ENCODE results near the gene AMIGO3.
A peak's percentile ranks its signal among the peaks of the same experiment; 100 is the strongest.

AMIGO3 gene

GRCh38 chr3:49725906-49726681, 6.6 kb upstream of the AMIGO3 start:
- Histone ChIP-seq H3K36me3 (ENCODE audit: control insufficient read depth in 2 of 2, insufficient read depth in 1 of 2, low read length in 2 of 2) (peaks cover 3 to 76% of the 10 kb centered on the region in 2 experiments; a peak in 2 of 3 replicates), H3K27ac (ENCODE audit: extremely low read depth, low read depth, low read length) (no peak overlapping the region), H3K4me3 (ENCODE audit: low read depth, low read length) (no peak overlapping the region), H3K9me3 (ENCODE audit: control insufficient read depth, insufficient read depth, low read depth, low read length) (no peaks in the 10 kb centered on the region), H3K4me1 (ENCODE audit: control insufficient read depth, insufficient read depth, low read length) (no peaks in the 10 kb centered on the region)
- TF ChIP-seq ZSCAN30 (tag by site-specific recombination; IDR thresholded peaks at IDR 0.05) (no peak), ZBTB21 (tag by site-specific recombination; IDR thresholded peaks at IDR 0.05) (no peak), SCRT2 (tag by site-specific recombination; IDR thresholded peaks at IDR 0.05) (peak; percentile 37), ZBTB48 (tag by site-specific recombination; IDR thresholded peaks at IDR 0.05) (no peak)
- ChIA-PET CTCF (no interaction called here), POLR2A (no interaction called here)

- ChIA-PET POLR2A (interaction anchor here (1.0 to 1.4 kb wide), 3 partner anchors 8 to 62 kb away, joined by 3 to 4 read pairs (median 3); partner anchors contain the start of gene IP6K1), CTCF (interaction anchor here (0.7 kb wide), 1 partner anchor 121 kb away, joined by 3 read pairs; no protein-coding TSS in a partner anchor)
- peaks cover 0 to 74% of the 10 kb centered on the region in 2 experiments; a peak in 2 of 3 replicates for H3K36me3 ChIP-seq (ENCODE audit: control insufficient read depth in 2 of 2, insufficient read depth in 1 of 2, low read length in 2 of 2)
These were observed 5.1 kb upstream of the AMIGO3 start for GRCh38 chr3:49724586-49724985.

GRCh38 chr3:49723628-49724551, 4.4 kb upstream of the AMIGO3 start, which contains the start of gene GMPPB:
Gene GMPPB (minus strand): TSS chr3:49723951. CDS start chr3:49723726, 225 bp downstream.
- Histone ChIP-seq H3K36me3 (ENCODE audit: control insufficient read depth in 2 of 2, insufficient read depth in 1 of 2, low read length in 2 of 2) (peaks cover 0 to 76% of the 10 kb centered on the region in 2 experiments; a peak in 1 of 3 replicates), H3K27ac (ENCODE audit: extremely low read depth, low read depth, low read length) (peak within 1 kb of the TSS; percentile 87), H3K4me3 (ENCODE audit: low read depth, low read length) (peak within 1 kb of the TSS; percentile 90), H3K4me1 (ENCODE audit: control insufficient read depth, insufficient read depth, low read length) (no peaks in the 10 kb centered on the region), H3K9me3 (ENCODE audit: control insufficient read depth, insufficient read depth, low read depth, low read length) (no peaks in the 10 kb centered on the region)
- ChIA-PET POLR2A (interaction anchor here (0.5 to 1.7 kb wide), 8 partner anchors 9 to 1946 kb away, joined by 3 to 9 read pairs (median 4); partner anchors contain the start of gene IP6K1), CTCF (interaction anchor here (0.7 kb wide), 1 partner anchor 122 kb away, joined by 3 read pairs; no protein-coding TSS in a partner anchor)
- TF ChIP-seq ZNF639 (tag by site-specific recombination; IDR thresholded peaks at IDR 0.05) (no peak), ZBTB48 (tag by site-specific recombination; IDR thresholded peaks at IDR 0.05) (peak; percentile 77), ZNF501 (tag by site-specific recombination; IDR thresholded peaks at IDR 0.05) (peak; percentile 81), ZNF600 (tag by site-specific recombination; IDR thresholded peaks at IDR 0.05) (peak; percentile 75), ZBTB20 (tag by site-specific recombination; IDR thresholded peaks at IDR 0.05) (peak; percentile 98), KLF9 (tag by site-specific recombination; IDR thresholded peaks at IDR 0.05; ENCODE audit: low read depth) (peak; percentile 61; the same call in 1 of the 2 replicates), ZNF677 (tag by site-specific recombination; IDR thresholded peaks at IDR 0.05) (no peak), SP2 (tag by site-specific recombination; IDR thresholded peaks at IDR 0.05) (peak; percentile 95), ZNF174 (tag by site-specific recombination; IDR thresholded peaks at IDR 0.05) (no peak), ZNF223 (tag by site-specific recombination; IDR thresholded peaks at IDR 0.05) (no peak), ZNF76 (tag by site-specific recombination; IDR thresholded peaks at IDR 0.05; ENCODE audit: borderline replicate concordance, low read depth) (peak; percentile 36; the same call in 1 of the 2 replicates), BCL11A (tag by site-specific recombination; IDR thresholded peaks at IDR 0.05; ENCODE audit: low read depth) (peak; percentile 80; the same call in 1 of the 2 replicates), GLI2 (tag by site-specific recombination; IDR thresholded peaks at IDR 0.05; ENCODE audit: borderline replicate concordance, low read depth) (no peak), ZNF580 (tag by site-specific recombination; IDR thresholded peaks at IDR 0.05) (no peak), SP3 (tag by site-specific recombination; IDR thresholded peaks at IDR 0.05) (peak; percentile 57; the same call in 1 of the 2 replicates), ZBTB8A (tag by site-specific recombination; IDR thresholded peaks at IDR 0.05) (peak; percentile 31), ZNF837 (tag by site-specific recombination; IDR thresholded peaks at IDR 0.05) (peak; percentile 57; the same call in 1 of the 2 replicates), ZEB2 (tag by site-specific recombination; IDR thresholded peaks at IDR 0.05) (peak; percentile 37), SP7 (tag by site-specific recombination; IDR thresholded peaks at IDR 0.05) (peak; percentile 20; the same call in 1 of the 2 replicates), ZSCAN4 (tag by site-specific recombination; IDR thresholded peaks at IDR 0.05) (no peak), ZNF660 (tag by site-specific recombination; IDR thresholded peaks at IDR 0.05) (0 out of 2 replicates have a peak, but pooled peaks have one; percentile 9), KLF1 (tag by site-specific recombination; IDR thresholded peaks at IDR 0.05) (peak; percentile 41; the same call in 1 of the 2 replicates), ZNF561 (tag by site-specific recombination; IDR thresholded peaks at IDR 0.05; ENCODE audit: borderline replicate concordance) (0 out of 2 replicates have a peak, but pooled peaks have one; percentile 18)

More at GRCh38 chr3:49724586-49724985, 5.1 kb upstream of the AMIGO3 start:
- Histone ChIP-seq H3K4me3 (ENCODE audit: low read depth, low read length) (peak overlapping the region; percentile 57; the same call in 1 of the 2 replicates), H3K9me3 (ENCODE audit: control insufficient read depth, insufficient read depth, low read depth, low read length) (no peaks in the 10 kb centered on the region), H3K27ac (ENCODE audit: extremely low read depth, low read depth, low read length) (peak overlapping the region; percentile 85), H3K4me1 (ENCODE audit: control insufficient read depth, insufficient read depth, low read length) (no peaks in the 10 kb centered on the region)
- 0 out of 2 replicates have a peak, but pooled peaks have one; percentile 8 for TF ChIP-seq KLF1 (tag by site-specific recombination; IDR thresholded peaks at IDR 0.05)
- TF ChIP-seq ZNF112 (tag by site-specific recombination; IDR thresholded peaks at IDR 0.05), result no peak

Data from HEK293 (cell line).